ENCODE results near the gene RUNX2. TPM values are rescaled to one million over a fixed set of nuclear protein-coding genes. Genes with fewer than 3 reads are reported as not detected.

The RUNX2 gene
- total and polyA plus RNA-seq, 9 of the 15 experiments (the other 6 are each of a cell fraction or from before 2014, with no cell fraction given), result 0.29 to 1.00 (median 0.43) TPM

- TF ChIP-seq, protein P1, sequence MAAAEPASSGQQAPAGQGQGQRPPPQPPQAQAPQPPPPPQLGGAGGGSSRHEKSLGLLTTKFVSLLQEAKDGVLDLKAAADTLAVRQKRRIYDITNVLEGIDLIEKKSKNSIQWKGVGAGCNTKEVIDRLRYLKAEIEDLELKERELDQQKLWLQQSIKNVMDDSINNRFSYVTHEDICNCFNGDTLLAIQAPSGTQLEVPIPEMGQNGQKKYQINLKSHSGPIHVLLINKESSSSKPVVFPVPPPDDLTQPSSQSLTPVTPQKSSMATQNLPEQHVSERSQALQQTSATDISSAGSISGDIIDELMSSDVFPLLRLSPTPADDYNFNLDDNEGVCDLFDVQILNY (CRISPR knock-in tag; IDR thresholded peaks at IDR 0.05), result no peak
These were observed 27.4 kb upstream of the RUNX2 start (continued) for GRCh38 chr6:45300736-45301135.

GRCh38 chr6:45301348-45302142, 26.6 kb upstream of the RUNX2 start:
- Histone ChIP-seq H3K4me2 (ENCODE audit: insufficient read depth, low read length) (no peak overlapping the region), H3K4me3 (no peak overlapping the region), H3K4me1 (replicated peaks in 1 of 2; ENCODE audit: control insufficient read depth in 2 of 2, insufficient read depth in 2 of 2, low read length in 2 of 2) (peaks cover 0 to 9% of the 10 kb centered on the region in 2 experiments; a peak in 2 of 5 replicates), H3K9me3 (replicated peaks; ENCODE audit: control insufficient read depth, insufficient read depth, low read depth, low read length) (no peaks in the 10 kb centered on the region), H4K20me1 (replicated peaks; ENCODE audit: control insufficient read depth, insufficient read depth, low read length) (no peaks in the 10 kb centered on the region), H3K9ac (ENCODE audit: insufficient read depth in 1 of 2, low read depth in 2 of 2, low read length in 2 of 2) (no peak overlapping the region), H3K27me3 (ENCODE audit: control insufficient read depth in 2 of 2, insufficient read depth in 2 of 2, low read length in 2 of 2) (no peaks in the 10 kb centered on the region), H2AFZ (ENCODE audit: low read depth, low read length) (no peak overlapping the region), H3K36me3 (ENCODE audit: control insufficient read depth, insufficient read depth, low read length) (no peaks in the 10 kb centered on the region), H3K27ac (ENCODE audit: extremely low read depth, low read depth, low read length) (no peak overlapping the region), H3K79me2 (ENCODE audit: control insufficient read depth, insufficient read depth, low read length) (no peaks in the 10 kb centered on the region), H3K9me1 (ENCODE audit: control insufficient read depth, insufficient read depth, low read length) (no peaks in the 10 kb centered on the region)
- ATAC-seq (0 out of 3 replicates have a peak, but pooled peaks have one; percentile 15), DNase-seq (ENCODE audit: extremely low read depth in 1 of 4, low spot score in 3 of 4) (no peak), FAIRE-seq (no peak)
- ChIA-PET CTCF (ENCODE audit: low intra/inter-chr PET ratio) (no interaction called here), POLR2A (interaction anchor here (0.8 kb wide), 1 partner anchor 48 kb away, joined by 3 read pairs; no protein-coding TSS in a partner anchor)
- in situ Hi-C loops (cut with MboI), result no loop called here
- intact Hi-C loops (cut with micrococcal nuclease), result no loop called here
- 49% methylated on average over 3 of the region's 3 CpGs for WGBS (ENCODE audit: insufficient coverage, low coverage, missing lambda C conversion rate)
- BruUV-seq (replicated peaks), result no TSS peak
- TF ChIP-seq ZNF175 (CRISPR knock-in tag; IDR thresholded peaks at IDR 0.05; ENCODE audit: low read depth), result no peak
- TF ChIP-seq FIP1L1 (IDR thresholded peaks at IDR 0.05; ENCODE audit: low read depth, low read length, poor library complexity, severe bottlenecking), result no peak
- TF ChIP-seq, protein P2, sequence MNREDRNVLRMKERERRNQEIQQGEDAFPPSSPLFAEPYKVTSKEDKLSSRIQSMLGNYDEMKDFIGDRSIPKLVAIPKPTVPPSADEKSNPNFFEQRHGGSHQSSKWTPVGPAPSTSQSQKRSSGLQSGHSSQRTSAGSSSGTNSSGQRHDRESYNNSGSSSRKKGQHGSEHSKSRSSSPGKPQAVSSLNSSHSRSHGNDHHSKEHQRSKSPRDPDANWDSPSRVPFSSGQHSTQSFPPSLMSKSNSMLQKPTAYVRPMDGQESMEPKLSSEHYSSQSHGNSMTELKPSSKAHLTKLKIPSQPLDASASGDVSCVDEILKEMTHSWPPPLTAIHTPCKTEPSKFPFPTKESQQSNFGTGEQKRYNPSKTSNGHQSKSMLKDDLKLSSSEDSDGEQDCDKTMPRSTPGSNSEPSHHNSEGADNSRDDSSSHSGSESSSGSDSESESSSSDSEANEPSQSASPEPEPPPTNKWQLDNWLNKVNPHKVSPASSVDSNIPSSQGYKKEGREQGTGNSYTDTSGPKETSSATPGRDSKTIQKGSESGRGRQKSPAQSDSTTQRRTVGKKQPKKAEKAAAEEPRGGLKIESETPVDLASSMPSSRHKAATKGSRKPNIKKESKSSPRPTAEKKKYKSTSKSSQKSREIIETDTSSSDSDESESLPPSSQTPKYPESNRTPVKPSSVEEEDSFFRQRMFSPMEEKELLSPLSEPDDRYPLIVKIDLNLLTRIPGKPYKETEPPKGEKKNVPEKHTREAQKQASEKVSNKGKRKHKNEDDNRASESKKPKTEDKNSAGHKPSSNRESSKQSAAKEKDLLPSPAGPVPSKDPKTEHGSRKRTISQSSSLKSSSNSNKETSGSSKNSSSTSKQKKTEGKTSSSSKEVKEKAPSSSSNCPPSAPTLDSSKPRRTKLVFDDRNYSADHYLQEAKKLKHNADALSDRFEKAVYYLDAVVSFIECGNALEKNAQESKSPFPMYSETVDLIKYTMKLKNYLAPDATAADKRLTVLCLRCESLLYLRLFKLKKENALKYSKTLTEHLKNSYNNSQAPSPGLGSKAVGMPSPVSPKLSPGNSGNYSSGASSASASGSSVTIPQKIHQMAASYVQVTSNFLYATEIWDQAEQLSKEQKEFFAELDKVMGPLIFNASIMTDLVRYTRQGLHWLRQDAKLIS (CRISPR knock-in tag; IDR thresholded peaks at IDR 0.05), result no peak
- no peak for TF ChIP-seq TFAP4 (CRISPR knock-in tag; IDR thresholded peaks at IDR 0.05; ENCODE audit: borderline replicate concordance)
- no peak for TF ChIP-seq CBFB (CRISPR knock-in tag; IDR thresholded peaks at IDR 0.05)
- no peak for TF ChIP-seq CEBPG (CRISPR knock-in tag; IDR thresholded peaks at IDR 0.05)
- TF ChIP-seq CEBPG (tag; conservative IDR thresholded peaks at IDR 0.05 in 1 of 2, IDR thresholded peaks at IDR 0.05 in 1 of 2), result peak; percentile 53 to 58; a peak in 2 of 4 replicates
- TF ChIP-seq HSF4 (CRISPR knock-in tag; IDR thresholded peaks at IDR 0.05; ENCODE audit: borderline replicate concordance), result no peak
- 0 out of 2 replicates have a peak, but pooled peaks have one; percentile 28 for TF ChIP-seq SMAD4 (CRISPR knock-in tag; conservative IDR thresholded peaks at IDR 0.05)
- no peak for TF ChIP-seq SOX6 (IDR thresholded peaks at IDR 0.05)
- TF ChIP-seq RFX1 (IDR thresholded peaks at IDR 0.05), result no peak
- no peak for TF ChIP-seq HMG20A (CRISPR knock-in tag; conservative IDR thresholded peaks at IDR 0.05)

Measured in K562 (cell line).